ENCODE results near the gene SH3RF3.

- no peak for TF ChIP-seq CTCF (IDR thresholded peaks at IDR 0.05)
- no peak for TF ChIP-seq POLR2A (IDR thresholded peaks at IDR 0.05)
These were observed 53.4 kb downstream of the SH3RF3 start for GRCh38 chr2:109182426-109182825.
